Measurements from ENCODE around the gene AEBP1.

AEBP1 gene

DNA sequence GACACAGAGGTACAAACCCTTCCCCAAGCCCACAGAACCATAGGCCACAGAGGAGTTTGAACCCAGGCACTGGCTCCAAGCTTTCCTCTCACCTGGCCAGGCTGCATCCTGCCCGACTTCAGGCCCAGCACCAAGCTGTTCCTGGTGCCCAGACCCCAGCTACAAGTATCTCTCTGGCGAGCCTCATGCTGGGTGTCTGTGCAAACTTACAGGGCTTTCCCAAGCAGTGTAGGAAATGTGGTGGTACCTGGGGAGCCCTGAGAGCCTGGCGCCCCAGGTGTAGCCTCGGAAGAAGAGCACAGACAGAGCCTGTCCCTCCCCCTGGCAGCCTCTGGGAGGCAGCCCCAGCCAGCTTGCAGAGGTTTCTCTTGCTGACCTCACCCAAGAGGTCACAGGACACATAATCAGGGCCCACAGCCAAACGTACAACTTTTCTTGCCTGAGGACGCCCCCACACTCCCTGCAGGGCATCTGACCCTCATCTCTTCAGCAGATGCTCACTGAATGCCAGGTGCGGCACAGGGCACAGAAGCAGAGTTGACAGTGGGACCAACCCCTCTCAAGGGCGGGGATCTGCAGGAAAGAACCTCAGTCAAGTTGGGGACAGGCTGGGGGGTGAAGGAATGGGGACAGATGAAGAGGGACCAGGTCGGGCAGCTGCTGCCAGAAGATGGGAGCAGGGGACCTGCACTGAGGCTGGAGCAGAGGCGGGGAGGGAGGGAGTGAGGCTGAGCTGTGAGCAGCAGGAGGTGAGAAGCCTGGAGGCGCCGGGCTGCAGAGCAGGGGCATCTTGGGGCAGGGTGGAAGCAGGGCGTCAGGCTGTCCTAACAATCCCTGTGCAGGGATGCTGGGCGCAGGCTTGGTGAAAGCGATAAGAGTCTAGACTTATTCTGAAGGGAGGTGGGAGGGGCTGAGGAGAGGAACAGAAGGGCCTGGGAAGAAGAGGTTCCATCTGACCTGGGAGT is 53.3 kb downstream of the AEBP1 start:
- no peak overlapping the region for H3K4ac ChIP-seq (ENCODE audit: low read length)
- H2BK120ac ChIP-seq (ENCODE audit: low read depth, low read length): no peak overlapping the region
- H3K27me3 ChIP-seq (ENCODE audit: control insufficient read depth in 3 of 3, insufficient read depth in 3 of 3, low read depth in 1 of 3, low read length in 3 of 3): peaks cover 0 to 72% (median 0%) of the 10 kb centered on the region in 3 experiments
- H3K79me1 ChIP-seq (ENCODE audit: low read depth, low read length): no peaks in the 10 kb centered on the region
- no CpG with 5 or more reads among the region's 15 CpGs for WGBS, 2 donors (ENCODE audit: extremely low coverage in 2 of 2, insufficient read length in 2 of 2, insufficient replicate concordance in 1 of 2)
- no peak overlapping the region for H4K91ac ChIP-seq (ENCODE audit: low read depth, low read length, poor library complexity)
- no peak overlapping the region for H4K8ac ChIP-seq (ENCODE audit: low read depth, low read length)
- no peak overlapping the region for H3K23ac ChIP-seq (ENCODE audit: low read depth, low read length, poor library complexity)
- H2BK12ac ChIP-seq (ENCODE audit: low read length): no peak overlapping the region
- H3K27ac ChIP-seq (replicated peaks; ENCODE audit: low read length): no peak overlapping the region
- no peak overlapping the region for H2AK5ac ChIP-seq (ENCODE audit: low read depth, low read length)
- H3K9me3 ChIP-seq (replicated peaks in 1 of 2; ENCODE audit: control insufficient read depth in 2 of 2, insufficient read depth in 1 of 2, low read depth in 1 of 2, low read length in 2 of 2): no peaks in the 10 kb centered on the region
- H3K9ac ChIP-seq (ENCODE audit: low read depth, low read length, poor library complexity): no peak overlapping the region
- no peaks in the 10 kb centered on the region for H3K36me3 ChIP-seq (replicated peaks in 1 of 2; ENCODE audit: control insufficient read depth in 2 of 2, insufficient read depth in 2 of 2, low read length in 2 of 2)
- no peak for DNase-seq (ENCODE audit: low spot score)
- H2BK5ac ChIP-seq (ENCODE audit: low read length): peak overlapping the region; percentile 55
- no peak overlapping the region for H3K4me3 ChIP-seq (ENCODE audit: low read length in 2 of 2)
- H3K4me2 ChIP-seq (ENCODE audit: insufficient read depth, low read length, poor library complexity, severe bottlenecking): no peak overlapping the region
- no peak overlapping the region for H2AFZ ChIP-seq (ENCODE audit: low read length)
- H3K14ac ChIP-seq (ENCODE audit: low read length): no peak overlapping the region
- no peak overlapping the region for H2BK15ac ChIP-seq (ENCODE audit: low read length)
- peaks cover 0 to 6% of the 10 kb centered on the region in 2 donors for H3K4me1 ChIP-seq (ENCODE audit: control insufficient read depth in 2 of 2, insufficient read depth in 1 of 2, low read depth in 1 of 2, low read length in 2 of 2)
- H3K18ac ChIP-seq (ENCODE audit: low read length): no peak overlapping the region

DNA sequence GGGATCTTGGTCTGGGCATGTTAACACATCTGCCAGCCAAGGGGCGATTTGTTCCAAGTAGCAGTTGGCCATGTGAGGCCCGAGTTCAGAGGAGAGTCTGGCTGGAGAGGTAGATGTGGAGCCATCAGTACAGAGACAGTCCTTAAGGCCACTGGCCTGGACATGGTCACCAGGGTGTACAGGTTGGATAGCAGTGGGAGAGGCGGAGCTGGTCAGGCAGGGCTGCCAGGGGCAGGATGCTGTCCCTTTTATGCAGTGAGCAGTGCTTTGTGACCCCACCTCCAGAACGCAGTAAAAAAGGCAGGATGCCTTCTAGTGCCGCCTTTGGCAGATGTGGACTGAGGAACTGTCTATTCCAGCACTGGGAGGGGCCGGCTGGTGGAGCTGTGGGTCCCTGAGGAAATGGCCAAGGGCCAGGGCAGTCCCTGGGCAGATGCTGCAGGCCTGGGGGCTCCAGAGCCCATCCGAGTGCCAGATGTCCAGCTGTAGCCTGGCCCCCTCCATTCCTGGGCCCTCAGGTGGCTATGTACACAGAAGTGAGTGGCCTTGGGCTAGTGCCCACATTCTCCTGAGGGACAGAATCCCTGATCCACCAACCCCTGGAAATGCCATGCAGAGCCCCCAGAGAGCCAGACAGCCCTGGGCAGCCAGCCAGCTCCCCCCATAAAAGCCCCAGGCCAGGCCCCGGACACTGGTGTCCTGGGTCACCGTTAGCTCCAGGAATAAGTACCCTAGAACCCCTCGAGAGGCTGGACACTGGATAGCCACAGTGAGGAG is 54.1 kb downstream of the AEBP1 start:
- H2BK5ac ChIP-seq (ENCODE audit: low read length): peak overlapping the region; percentile 55
- H3K23ac ChIP-seq (ENCODE audit: low read depth, low read length, poor library complexity): peak overlapping the region; percentile 6
- H3K18ac ChIP-seq (ENCODE audit: low read length): peak overlapping the region; percentile 53
- peak overlapping the region; percentile 63 for H2BK12ac ChIP-seq (ENCODE audit: low read length)
- no peaks in the 10 kb centered on the region for H3K9me3 ChIP-seq (replicated peaks in 1 of 2; ENCODE audit: control insufficient read depth in 2 of 2, insufficient read depth in 1 of 2, low read depth in 1 of 2, low read length in 2 of 2)
- H3K9ac ChIP-seq (ENCODE audit: low read depth, low read length, poor library complexity): no peak overlapping the region
- H4K91ac ChIP-seq (ENCODE audit: low read depth, low read length, poor library complexity): no peak overlapping the region
- no peak overlapping the region for H3K4me3 ChIP-seq (ENCODE audit: low read length in 2 of 2)
- H2AK5ac ChIP-seq (ENCODE audit: low read depth, low read length): peak overlapping the region; percentile 40
- H2BK120ac ChIP-seq (ENCODE audit: low read depth, low read length): peak overlapping the region; percentile 24
- peaks cover 0 to 72% (median 0%) of the 10 kb centered on the region in 3 experiments for H3K27me3 ChIP-seq (ENCODE audit: control insufficient read depth in 3 of 3, insufficient read depth in 3 of 3, low read depth in 1 of 3, low read length in 3 of 3)
- no peak overlapping the region for H3K14ac ChIP-seq (ENCODE audit: low read length)
- DNase-seq (ENCODE audit: low spot score): no peak
- no peaks in the 10 kb centered on the region for H3K79me1 ChIP-seq (ENCODE audit: low read depth, low read length)
- H3K4ac ChIP-seq (ENCODE audit: low read length): no peak overlapping the region
- H3K4me2 ChIP-seq (ENCODE audit: insufficient read depth, low read length, poor library complexity, severe bottlenecking): no peak overlapping the region
- peaks cover 0 to 6% of the 10 kb centered on the region in 2 donors for H3K4me1 ChIP-seq (ENCODE audit: control insufficient read depth in 2 of 2, insufficient read depth in 1 of 2, low read depth in 1 of 2, low read length in 2 of 2)
- WGBS, 2 donors (ENCODE audit: extremely low coverage in 2 of 2, insufficient read length in 2 of 2, insufficient replicate concordance in 1 of 2): no CpG with 5 or more reads among the region's 10 CpGs
- no peaks in the 10 kb centered on the region for H3K36me3 ChIP-seq (replicated peaks in 1 of 2; ENCODE audit: control insufficient read depth in 2 of 2, insufficient read depth in 2 of 2, low read length in 2 of 2)
- H4K8ac ChIP-seq (ENCODE audit: low read depth, low read length): no peak overlapping the region
- H2AFZ ChIP-seq (ENCODE audit: low read length): no peak overlapping the region
- H2BK15ac ChIP-seq (ENCODE audit: low read length): no peak overlapping the region
- H3K27ac ChIP-seq (replicated peaks; ENCODE audit: low read length): no peak overlapping the region

DNA sequence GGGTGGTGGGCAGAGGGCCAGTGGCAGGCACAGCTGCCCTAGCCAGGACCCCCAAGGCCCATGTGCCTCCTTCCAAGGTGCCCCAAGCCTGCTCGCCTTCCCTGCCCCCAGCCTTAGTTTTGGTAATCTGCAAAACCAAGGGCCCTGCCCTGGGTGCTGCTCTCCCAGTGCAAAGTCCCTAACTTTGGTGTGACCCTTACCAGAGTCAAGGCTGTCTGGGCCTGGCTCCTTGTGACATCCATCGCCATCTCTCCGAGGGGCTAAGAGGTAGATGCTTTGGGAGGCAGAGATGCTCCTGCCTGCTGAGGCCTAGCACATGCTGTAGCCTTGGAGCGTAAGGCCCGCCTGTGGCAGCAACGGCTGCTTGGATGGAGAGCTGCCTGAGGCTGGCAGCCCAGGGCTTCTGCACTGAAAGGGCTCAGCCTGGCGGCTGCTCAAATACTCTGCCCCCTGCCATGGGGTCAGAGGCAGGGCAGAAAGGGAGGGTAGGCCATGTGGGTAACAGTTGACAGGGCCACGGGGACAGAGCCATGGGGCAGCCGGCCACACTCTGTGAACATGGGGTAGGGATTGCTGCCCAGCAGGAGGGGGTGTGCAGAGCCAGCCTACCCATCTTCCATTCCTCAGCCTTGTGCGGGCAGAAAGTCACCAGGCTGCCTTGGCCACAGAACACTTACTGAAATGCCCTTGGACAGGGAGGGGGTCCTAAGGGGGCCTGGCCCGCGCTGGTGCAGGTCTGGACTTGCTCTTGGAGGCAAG is 54.9 kb downstream of the AEBP1 start:
- DNase-seq (ENCODE audit: low spot score): no peak
- H2AK5ac ChIP-seq (ENCODE audit: low read depth, low read length): peak overlapping the region; percentile 40
- H2BK120ac ChIP-seq (ENCODE audit: low read depth, low read length): no peak overlapping the region
- H3K4ac ChIP-seq (ENCODE audit: low read length): no peak overlapping the region
- peak overlapping the region; percentile 6 for H3K23ac ChIP-seq (ENCODE audit: low read depth, low read length, poor library complexity)
- no peaks in the 10 kb centered on the region for H3K9me3 ChIP-seq (replicated peaks in 1 of 2; ENCODE audit: control insufficient read depth in 2 of 2, insufficient read depth in 1 of 2, low read depth in 1 of 2, low read length in 2 of 2)
- H3K36me3 ChIP-seq (replicated peaks in 1 of 2; ENCODE audit: control insufficient read depth in 2 of 2, insufficient read depth in 2 of 2, low read length in 2 of 2): no peaks in the 10 kb centered on the region
- H2BK15ac ChIP-seq (ENCODE audit: low read length): peak overlapping the region; percentile 26
- H2BK12ac ChIP-seq (ENCODE audit: low read length): peak overlapping the region; percentile 63
- H4K8ac ChIP-seq (ENCODE audit: low read depth, low read length): no peak overlapping the region
- H3K27ac ChIP-seq (replicated peaks; ENCODE audit: low read length): no peak overlapping the region
- peak overlapping the region; percentile 53 for H3K18ac ChIP-seq (ENCODE audit: low read length)
- H3K9ac ChIP-seq (ENCODE audit: low read depth, low read length, poor library complexity): no peak overlapping the region
- H3K4me3 ChIP-seq (ENCODE audit: low read length in 2 of 2): no peak overlapping the region
- peak overlapping the region; percentile 55 for H2BK5ac ChIP-seq (ENCODE audit: low read length)
- peak overlapping the region; percentile 43 for H3K14ac ChIP-seq (ENCODE audit: low read length)
- no peak overlapping the region for H3K4me2 ChIP-seq (ENCODE audit: insufficient read depth, low read length, poor library complexity, severe bottlenecking)
- H3K27me3 ChIP-seq (ENCODE audit: control insufficient read depth in 3 of 3, insufficient read depth in 3 of 3, low read depth in 1 of 3, low read length in 3 of 3): peaks cover 0 to 64% (median 0%) of the 10 kb centered on the region in 3 experiments
- no peak overlapping the region for H2AFZ ChIP-seq (ENCODE audit: low read length)
- no peaks in the 10 kb centered on the region for H3K79me1 ChIP-seq (ENCODE audit: low read depth, low read length)
- no peak overlapping the region for H4K91ac ChIP-seq (ENCODE audit: low read depth, low read length, poor library complexity)
- WGBS, 2 donors (ENCODE audit: extremely low coverage in 2 of 2, insufficient read length in 2 of 2, insufficient replicate concordance in 1 of 2): no CpG with 5 or more reads among the region's 12 CpGs
- peaks cover 0 to 11% of the 10 kb centered on the region in 2 donors for H3K4me1 ChIP-seq (ENCODE audit: control insufficient read depth in 2 of 2, insufficient read depth in 1 of 2, low read depth in 1 of 2, low read length in 2 of 2)
